Suprapubic skin (tissue), 3 donors: Measurements from ENCODE around the gene GLA.

Source experiments
- EP300 ChIP-seq: sonication (generic); formaldehyde crosslinking; IDR thresholded peaks from one replicate; pipeline ENCODE4 v1.6.1; 2017; ENCODE audit warnings: antibody characterized with exemption
- POLR2A ChIP-seq, 2 donors: fragments of 450-650 bp; IDR thresholded peaks; one replicate each; pipeline ENCODE4 v1.6.1; 2017; ENCODE audit warnings: antibody characterized with exemption in 2 of 2, mild to moderate bottlenecking in 2 of 2, moderate library complexity in 2 of 2
- TF ChIP-seq, protein P1 (sequence below), 2 donors: fragments of 200-600 bp in 1 of 2; fragments of 450-650 bp in 1 of 2; sonication (generic) in 1 of 2; IDR thresholded peaks; one replicate each; pipeline ENCODE4 v1.5.1; 2016 to 2019; ENCODE audit warnings: antibody characterized with exemption in 2 of 2, mild to moderate bottlenecking in 1 of 2, moderate library complexity in 1 of 2

DNA sequence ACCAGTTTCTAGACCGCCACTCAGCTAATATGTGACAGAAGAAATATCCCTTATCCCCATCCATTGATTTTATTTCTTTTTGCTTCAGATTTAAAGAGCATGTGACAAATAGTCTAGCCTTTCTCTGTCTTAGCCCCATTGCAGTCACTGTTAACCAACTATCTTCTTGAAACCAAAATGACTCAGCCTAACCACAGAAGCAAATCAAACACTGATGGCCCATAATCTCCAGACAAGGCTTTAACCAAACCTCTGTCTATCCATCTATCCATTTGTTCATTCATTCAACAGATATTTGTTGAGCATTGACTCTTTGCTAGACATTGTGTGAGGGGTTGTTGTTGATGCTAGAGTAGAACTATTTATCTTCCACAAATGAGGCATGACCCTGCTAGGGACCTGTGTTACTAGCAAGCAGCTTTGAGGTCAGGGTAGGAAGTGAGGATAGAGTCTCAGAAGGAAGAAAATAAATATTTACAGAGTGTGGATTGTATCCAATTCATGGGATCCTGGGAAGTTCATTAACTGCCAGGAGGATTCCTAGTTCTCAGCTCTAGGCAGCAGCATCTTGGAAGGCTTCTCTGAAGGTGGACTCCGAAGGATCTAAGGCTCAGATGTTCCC is 22.8 kb upstream of the GLA start:
- no peak for TF ChIP-seq POLR2A (IDR thresholded peaks at IDR 0.05)
- TF ChIP-seq, protein P1, sequence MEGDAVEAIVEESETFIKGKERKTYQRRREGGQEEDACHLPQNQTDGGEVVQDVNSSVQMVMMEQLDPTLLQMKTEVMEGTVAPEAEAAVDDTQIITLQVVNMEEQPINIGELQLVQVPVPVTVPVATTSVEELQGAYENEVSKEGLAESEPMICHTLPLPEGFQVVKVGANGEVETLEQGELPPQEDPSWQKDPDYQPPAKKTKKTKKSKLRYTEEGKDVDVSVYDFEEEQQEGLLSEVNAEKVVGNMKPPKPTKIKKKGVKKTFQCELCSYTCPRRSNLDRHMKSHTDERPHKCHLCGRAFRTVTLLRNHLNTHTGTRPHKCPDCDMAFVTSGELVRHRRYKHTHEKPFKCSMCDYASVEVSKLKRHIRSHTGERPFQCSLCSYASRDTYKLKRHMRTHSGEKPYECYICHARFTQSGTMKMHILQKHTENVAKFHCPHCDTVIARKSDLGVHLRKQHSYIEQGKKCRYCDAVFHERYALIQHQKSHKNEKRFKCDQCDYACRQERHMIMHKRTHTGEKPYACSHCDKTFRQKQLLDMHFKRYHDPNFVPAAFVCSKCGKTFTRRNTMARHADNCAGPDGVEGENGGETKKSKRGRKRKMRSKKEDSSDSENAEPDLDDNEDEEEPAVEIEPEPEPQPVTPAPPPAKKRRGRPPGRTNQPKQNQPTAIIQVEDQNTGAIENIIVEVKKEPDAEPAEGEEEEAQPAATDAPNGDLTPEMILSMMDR (IDR thresholded peaks at IDR 0.05), result no peak
- TF ChIP-seq EP300, result no peak
